HEK293 (cell line): ENCODE results near the gene EYA2.

ENCODE experiments used
- ZNF23 ChIP-seq: fragments of 450-650 bp; formaldehyde crosslinking; IDR thresholded peaks from 2 replicates; pipeline ENCODE4 v1.5.1; 2016; ENCODE audit warnings: missing biosample characterization, missing genetic modification characterization, borderline replicate concordance
- ZNF274 ChIP-seq, 2 experiments: fragments of 200-500 bp in 1 of 2; fragments of 450-650 bp in 1 of 2; sonication (Bioruptor generic) in 1 of 2; formaldehyde crosslinking in 1 of 2; IDR thresholded peaks; 2 replicates each; pipeline versions ENCODE4 v1.5.1 to v1.6.1; 2014 to 2016; ENCODE audit warnings: borderline replicate concordance in 1 of 2, inconsistent platforms in 1 of 2, low read length in 1 of 2, missing biosample characterization in 1 of 2, missing genetic modification characterization in 1 of 2
- ZNF560 ChIP-seq: fragments of 450-650 bp; formaldehyde crosslinking; IDR thresholded peaks from 2 replicates; pipeline ENCODE4 v1.5.1; 2017; ENCODE audit warnings: missing biosample characterization, missing genetic modification characterization, borderline replicate concordance
- ZNF830 ChIP-seq: fragments of 450-650 bp; IDR thresholded peaks from 2 replicates; pipeline ENCODE4 v1.5.0; 2018; ENCODE audit warnings: missing biosample characterization, missing genetic modification characterization, low read depth, mild to moderate bottlenecking, moderate library complexity
- TF ChIP-seq, protein P1 (sequence below): fragments of 450-650 bp; formaldehyde crosslinking; IDR thresholded peaks from 2 replicates; pipeline ENCODE4 v1.5.1; 2016; ENCODE audit warnings: missing biosample characterization, missing genetic modification characterization
- TF ChIP-seq, protein P2 (sequence below): fragments of 450-650 bp; formaldehyde crosslinking; IDR thresholded peaks from 2 replicates; pipeline ENCODE4 v1.5.1; 2016; ENCODE audit warnings: missing biosample characterization, missing genetic modification characterization
- TF ChIP-seq, protein P3 (sequence below): fragments of 450-650 bp; formaldehyde crosslinking; IDR thresholded peaks from 2 replicates; pipeline ENCODE4 v1.5.1; 2016; ENCODE audit warnings: missing biosample characterization, missing genetic modification characterization

DNA sequence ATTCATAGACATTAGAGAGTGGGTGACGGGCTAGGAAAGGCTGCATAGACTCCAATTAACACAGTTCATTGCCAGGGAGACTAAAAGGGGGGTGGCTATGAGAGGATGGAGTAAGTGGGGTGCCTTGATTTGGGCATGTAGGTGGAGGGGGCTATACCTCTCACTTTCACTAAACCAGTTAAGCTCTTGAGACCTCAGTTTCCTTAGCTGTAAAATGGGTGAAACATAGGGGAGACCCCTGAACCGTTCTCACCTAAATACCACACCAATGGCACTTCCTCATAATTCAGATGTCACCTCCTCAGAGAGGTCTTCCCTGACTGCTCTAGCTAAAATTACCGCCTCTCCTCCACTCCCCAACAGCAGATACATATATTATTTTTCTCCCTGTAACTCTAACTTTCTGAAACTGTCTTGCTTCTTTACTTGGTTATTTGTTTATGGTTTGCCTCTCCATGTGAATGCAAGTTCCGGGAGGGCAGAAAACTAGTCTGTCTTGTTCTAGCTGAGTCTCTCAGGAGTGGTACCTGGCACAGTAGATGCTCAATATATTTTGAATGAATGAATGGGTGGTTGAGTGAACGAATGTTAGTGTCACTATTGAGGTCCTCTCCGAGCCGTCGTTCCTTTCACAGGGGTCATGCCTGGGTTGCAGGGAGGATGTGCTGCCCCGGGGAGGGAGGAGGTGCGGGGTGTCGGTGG is 615 bp upstream of the EYA2 start:
- TF ChIP-seq ZNF274 (IDR thresholded peaks at IDR 0.05; ENCODE audit: low read length), result no peak
- no peak for TF ChIP-seq ZNF274 (tag by site-specific recombination; IDR thresholded peaks at IDR 0.05; ENCODE audit: borderline replicate concordance)
- TF ChIP-seq ZNF23 (tag by site-specific recombination), result no peak
- TF ChIP-seq ZNF830 (tag by site-specific recombination), result no peak
- TF ChIP-seq, protein P1, sequence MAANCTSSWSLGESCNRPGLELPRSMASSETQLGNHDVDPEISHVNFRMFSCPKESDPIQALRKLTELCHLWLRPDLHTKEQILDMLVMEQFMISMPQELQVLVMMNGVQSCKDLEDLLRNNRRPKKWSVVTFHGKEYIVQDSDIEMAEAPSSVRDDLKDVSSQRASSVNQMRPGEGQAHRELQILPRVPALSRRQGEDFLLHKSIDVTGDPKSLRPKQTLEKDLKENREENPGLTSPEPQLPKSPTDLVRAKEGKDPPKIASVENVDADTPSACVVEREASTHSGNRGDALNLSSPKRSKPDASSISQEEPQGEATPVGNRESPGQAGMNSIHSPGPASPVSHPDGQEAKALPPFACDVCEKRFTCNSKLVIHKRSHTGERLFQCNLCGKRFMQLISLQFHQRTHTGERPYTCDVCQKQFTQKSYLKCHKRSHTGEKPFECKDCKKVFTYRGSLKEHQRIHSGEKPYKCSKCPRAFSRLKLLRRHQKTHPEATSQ, result no peak
- TF ChIP-seq ZNF560 (tag by site-specific recombination), result no peak
- TF ChIP-seq, protein P2, sequence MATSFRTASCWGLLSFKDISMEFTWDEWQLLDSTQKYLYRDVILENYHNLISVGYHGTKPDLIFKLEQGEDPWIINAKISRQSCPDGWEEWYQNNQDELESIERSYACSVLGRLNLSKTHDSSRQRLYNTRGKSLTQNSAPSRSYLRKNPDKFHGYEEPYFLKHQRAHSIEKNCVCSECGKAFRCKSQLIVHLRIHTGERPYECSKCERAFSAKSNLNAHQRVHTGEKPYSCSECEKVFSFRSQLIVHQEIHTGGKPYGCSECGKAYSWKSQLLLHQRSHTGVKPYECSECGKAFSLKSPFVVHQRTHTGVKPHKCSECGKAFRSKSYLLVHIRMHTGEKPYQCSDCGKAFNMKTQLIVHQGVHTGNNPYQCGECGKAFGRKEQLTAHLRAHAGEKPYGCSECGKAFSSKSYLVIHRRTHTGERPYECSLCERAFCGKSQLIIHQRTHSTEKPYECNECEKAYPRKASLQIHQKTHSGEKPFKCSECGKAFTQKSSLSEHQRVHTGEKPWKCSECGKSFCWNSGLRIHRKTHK (tag by site-specific recombination), result no peak
- TF ChIP-seq, protein P3, sequence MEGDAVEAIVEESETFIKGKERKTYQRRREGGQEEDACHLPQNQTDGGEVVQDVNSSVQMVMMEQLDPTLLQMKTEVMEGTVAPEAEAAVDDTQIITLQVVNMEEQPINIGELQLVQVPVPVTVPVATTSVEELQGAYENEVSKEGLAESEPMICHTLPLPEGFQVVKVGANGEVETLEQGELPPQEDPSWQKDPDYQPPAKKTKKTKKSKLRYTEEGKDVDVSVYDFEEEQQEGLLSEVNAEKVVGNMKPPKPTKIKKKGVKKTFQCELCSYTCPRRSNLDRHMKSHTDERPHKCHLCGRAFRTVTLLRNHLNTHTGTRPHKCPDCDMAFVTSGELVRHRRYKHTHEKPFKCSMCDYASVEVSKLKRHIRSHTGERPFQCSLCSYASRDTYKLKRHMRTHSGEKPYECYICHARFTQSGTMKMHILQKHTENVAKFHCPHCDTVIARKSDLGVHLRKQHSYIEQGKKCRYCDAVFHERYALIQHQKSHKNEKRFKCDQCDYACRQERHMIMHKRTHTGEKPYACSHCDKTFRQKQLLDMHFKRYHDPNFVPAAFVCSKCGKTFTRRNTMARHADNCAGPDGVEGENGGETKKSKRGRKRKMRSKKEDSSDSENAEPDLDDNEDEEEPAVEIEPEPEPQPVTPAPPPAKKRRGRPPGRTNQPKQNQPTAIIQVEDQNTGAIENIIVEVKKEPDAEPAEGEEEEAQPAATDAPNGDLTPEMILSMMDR (tag by site-specific recombination), result no peak
